CD1c-positive myeloid dendritic cell (primary cell): ENCODE results near the gene CIB2.

Experiments used
- DNase-seq: peaks from one replicate; pipeline ENCODE4 v3.0.0-alpha.2; 2016; ENCODE audit errors: extremely low spot score

CIB2 gene

GRCh38 chr15:78149068-78149804, 18.0 kb upstream of the CIB2 start, which contains the start of gene IDH3A:
Gene IDH3A, plus strand, starts transcription at chr15:78149362. Its CDS starts 42 bp downstream, at chr15:78149404.
- peak; percentile 100 for DNase-seq

GRCh38 chr15:78148392-78149067, 17.3 kb upstream of the CIB2 start:
- DNase-seq = no peak

GRCh38 chr15:78147566-78147965, 16.3 kb upstream of the CIB2 start:
- DNase-seq = no peak

GRCh38 chr15:78146425-78147154, 15.3 kb upstream of the CIB2 start:
- DNase-seq = no peak

GRCh38 chr15:78142332-78142731, 11.1 kb upstream of the CIB2 start:
- no peak for DNase-seq

- DNase-seq = no peak
Measured at GRCh38 chr15:78140292-78140691, 9.0 kb upstream of the CIB2 start.

- DNase-seq = no peak
Measured at GRCh38 chr15:78139578-78139977, 8.3 kb upstream of the CIB2 start.

GRCh38 chr15:78133801-78134200, 2.6 kb upstream of the CIB2 start:
- DNase-seq = no peak

- DNase-seq = no peak
Measured at GRCh38 chr15:78130466-78131294, 565 bp downstream of the CIB2 start.

GRCh38 chr15:78129751-78130287, 1.4 kb downstream of the CIB2 start:
- no peak for DNase-seq

GRCh38 chr15:78129077-78129750, 2.0 kb downstream of the CIB2 start:
- DNase-seq = no peak

- no peak for DNase-seq
Measured at GRCh38 chr15:78127882-78128281, 3.4 kb downstream of the CIB2 start.

- no peak for DNase-seq
Measured at GRCh38 chr15:78125267-78125666, 6.0 kb downstream of the CIB2 start.

GRCh38 chr15:78120523-78120922, 10.7 kb downstream of the CIB2 start:
- no peak for DNase-seq

GRCh38 chr15:78112551-78112950, 18.7 kb downstream of the CIB2 start:
- no peak for DNase-seq

GRCh38 chr15:78111788-78112187, 19.5 kb downstream of the CIB2 start:
- no peak for DNase-seq

GRCh38 chr15:78110916-78111475, 20.2 kb downstream of the CIB2 start:
- no peak for DNase-seq

GRCh38 chr15:78110096-78110495, 21.1 kb downstream of the CIB2 start:
- DNase-seq = no peak

GRCh38 chr15:78109156-78109555, 22.1 kb downstream of the CIB2 start:
- DNase-seq = no peak

GRCh38 chr15:78108300-78109084, 22.8 kb downstream of the CIB2 start:
- DNase-seq = peak; percentile 90
